ENCODE measurements around the gene LARP6. TPM values are rescaled to one million over a fixed set of nuclear protein-coding genes. Genes with fewer than 3 reads are reported as not detected.

LARP6 gene
- total and polyA plus RNA-seq, 2 donors (not counting 1 experiment from before 2014, with no cell fraction given), result not detected

GRCh38 chr15:70863450-70864218 is 9.7 kb upstream of the LARP6 start:
- 76% methylated on average over 3 of the region's 4 CpGs for WGBS (ENCODE audit: insufficient coverage)
- H3K4me2 ChIP-seq (replicated peaks; ENCODE audit: low read depth, low read length, poor library complexity, severe bottlenecking), result no peak overlapping the region
- no peak overlapping the region for H3K27ac Mint-ChIP-seq
- TF ChIP-seq EZH2 (IDR thresholded peaks at IDR 0.05; ENCODE audit: borderline replicate concordance, insufficient read depth, low read depth, low read length, poor library complexity, severe bottlenecking), result no peak
- TF ChIP-seq, protein P1, sequence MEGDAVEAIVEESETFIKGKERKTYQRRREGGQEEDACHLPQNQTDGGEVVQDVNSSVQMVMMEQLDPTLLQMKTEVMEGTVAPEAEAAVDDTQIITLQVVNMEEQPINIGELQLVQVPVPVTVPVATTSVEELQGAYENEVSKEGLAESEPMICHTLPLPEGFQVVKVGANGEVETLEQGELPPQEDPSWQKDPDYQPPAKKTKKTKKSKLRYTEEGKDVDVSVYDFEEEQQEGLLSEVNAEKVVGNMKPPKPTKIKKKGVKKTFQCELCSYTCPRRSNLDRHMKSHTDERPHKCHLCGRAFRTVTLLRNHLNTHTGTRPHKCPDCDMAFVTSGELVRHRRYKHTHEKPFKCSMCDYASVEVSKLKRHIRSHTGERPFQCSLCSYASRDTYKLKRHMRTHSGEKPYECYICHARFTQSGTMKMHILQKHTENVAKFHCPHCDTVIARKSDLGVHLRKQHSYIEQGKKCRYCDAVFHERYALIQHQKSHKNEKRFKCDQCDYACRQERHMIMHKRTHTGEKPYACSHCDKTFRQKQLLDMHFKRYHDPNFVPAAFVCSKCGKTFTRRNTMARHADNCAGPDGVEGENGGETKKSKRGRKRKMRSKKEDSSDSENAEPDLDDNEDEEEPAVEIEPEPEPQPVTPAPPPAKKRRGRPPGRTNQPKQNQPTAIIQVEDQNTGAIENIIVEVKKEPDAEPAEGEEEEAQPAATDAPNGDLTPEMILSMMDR (IDR thresholded peaks at IDR 0.05), result no peak
- DNase-seq (no peak), ATAC-seq (ENCODE audit: low read depth) (no peak)
- no peak overlapping the region for H2AFZ ChIP-seq (ENCODE audit: insufficient read depth, low read depth, low read length, poor library complexity, severe bottlenecking)
- H3K27ac ChIP-seq (ENCODE audit: low read length in 2 of 2), result no peak overlapping the region
- intact Hi-C loops (cut with micrococcal nuclease), result no loop called here
- no peaks in the 10 kb centered on the region for H3K9me3 ChIP-seq (ENCODE audit: control extremely low read depth in 1 of 3, control insufficient read depth in 2 of 3, insufficient read depth in 1 of 3, low read length in 2 of 3)
- H3K4me3 Mint-ChIP-seq, result no peak overlapping the region
- H3K4me1 Mint-ChIP-seq, result no peaks in the 10 kb centered on the region
- POLR2A ChIA-PET, result no interaction called here
- no peaks in the 10 kb centered on the region for H3K9me3 Mint-ChIP-seq (ENCODE audit: insufficient read depth)
- H4K20me1 ChIP-seq (ENCODE audit: control insufficient read depth, insufficient read depth, low read length, poor library complexity, severe bottlenecking), result no peaks in the 10 kb centered on the region
- no peak overlapping the region for H3K9ac ChIP-seq (ENCODE audit: low read length)
- no peak overlapping the region for H3K4me3 ChIP-seq (ENCODE audit: control extremely low read depth in 1 of 5, extremely low read depth in 1 of 5, insufficient read depth in 1 of 5, low read depth in 2 of 5, low read length in 4 of 5)
- H3K79me2 ChIP-seq (ENCODE audit: control insufficient read depth, insufficient read depth, low read length), result no peaks in the 10 kb centered on the region
- H3K36me3 ChIP-seq (replicated peaks in 1 of 2; ENCODE audit: control extremely low read depth in 1 of 2, control insufficient read depth in 1 of 2, extremely low read depth in 1 of 2, insufficient read depth in 2 of 2, low read length in 1 of 2), result no peaks in the 10 kb centered on the region
- H3K27me3 ChIP-seq (replicated peaks in 1 of 4; ENCODE audit: control extremely low read depth in 1 of 4, control insufficient read depth in 3 of 4, insufficient read depth in 4 of 4, low read length in 3 of 4), result peaks cover 0 to 3% (median 0%) of the 10 kb centered on the region in 4 experiments
- no peaks in the 10 kb centered on the region for H3K4me1 ChIP-seq (ENCODE audit: control insufficient read depth in 2 of 2, insufficient read depth in 2 of 2, low read length in 2 of 2)
- peaks cover 16% of the 10 kb centered on the region for H3K27me3 Mint-ChIP-seq
- CTCF ChIA-PET, result no interaction called here

DNA sequence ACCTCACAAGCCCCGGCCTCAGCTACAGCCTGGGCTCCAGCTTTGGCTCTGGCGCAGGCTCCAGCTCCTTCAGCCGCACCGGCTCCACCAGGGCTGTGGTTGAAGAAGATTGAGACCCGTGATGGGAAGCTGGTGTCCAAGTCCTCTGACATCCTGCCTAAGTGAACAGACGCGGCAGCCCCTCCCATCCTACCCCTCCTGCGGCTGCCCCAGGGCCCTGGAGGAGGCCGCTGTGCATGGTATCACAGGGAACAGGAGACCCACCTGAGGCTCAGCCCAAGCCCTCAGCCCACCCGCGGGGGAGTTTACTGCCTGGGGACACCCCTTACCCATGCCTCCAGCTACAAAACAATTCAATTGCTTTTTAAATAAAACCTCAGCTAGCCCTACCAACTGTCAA is 6.0 kb upstream of the LARP6 start:
- H3K9ac ChIP-seq (ENCODE audit: low read length), result no peak overlapping the region
- no peak overlapping the region for H2AFZ ChIP-seq (ENCODE audit: insufficient read depth, low read depth, low read length, poor library complexity, severe bottlenecking)
- no peak overlapping the region for H3K27ac Mint-ChIP-seq
- H3K4me1 ChIP-seq (ENCODE audit: control insufficient read depth in 2 of 2, insufficient read depth in 2 of 2, low read length in 2 of 2), result no peaks in the 10 kb centered on the region
- no peak overlapping the region for H3K4me3 ChIP-seq (ENCODE audit: control extremely low read depth in 1 of 5, extremely low read depth in 1 of 5, insufficient read depth in 1 of 5, low read depth in 2 of 5, low read length in 4 of 5)
- H4K20me1 ChIP-seq (ENCODE audit: control insufficient read depth, insufficient read depth, low read length, poor library complexity, severe bottlenecking), result no peaks in the 10 kb centered on the region
- H3K27me3 Mint-ChIP-seq, result peaks cover 25% of the 10 kb centered on the region
- H3K36me3 ChIP-seq (replicated peaks in 1 of 2; ENCODE audit: control extremely low read depth in 1 of 2, control insufficient read depth in 1 of 2, extremely low read depth in 1 of 2, insufficient read depth in 2 of 2, low read length in 1 of 2), result no peaks in the 10 kb centered on the region
- no peak overlapping the region for H3K4me2 ChIP-seq (replicated peaks; ENCODE audit: low read depth, low read length, poor library complexity, severe bottlenecking)
- no peaks in the 10 kb centered on the region for H3K9me3 Mint-ChIP-seq (ENCODE audit: insufficient read depth)
- intact Hi-C loops (cut with micrococcal nuclease), result no loop called here
- ATAC-seq (ENCODE audit: low read depth) (no peak), DNase-seq (no peak)
- ChIA-PET POLR2A (no interaction called here), CTCF (no interaction called here)
- H3K27ac ChIP-seq (ENCODE audit: low read length in 2 of 2), result no peak overlapping the region
- peaks cover 0 to 6% (median 0%) of the 10 kb centered on the region in 4 experiments for H3K27me3 ChIP-seq (replicated peaks in 1 of 4; ENCODE audit: control extremely low read depth in 1 of 4, control insufficient read depth in 3 of 4, insufficient read depth in 4 of 4, low read length in 3 of 4)
- no peak for TF ChIP-seq EZH2 (IDR thresholded peaks at IDR 0.05; ENCODE audit: borderline replicate concordance, insufficient read depth, low read depth, low read length, poor library complexity, severe bottlenecking)
- TF ChIP-seq, protein P1 (IDR thresholded peaks at IDR 0.05), result no peak
- H3K9me3 ChIP-seq (ENCODE audit: control extremely low read depth in 1 of 3, control insufficient read depth in 2 of 3, insufficient read depth in 1 of 3, low read length in 2 of 3), result no peaks in the 10 kb centered on the region
- no peaks in the 10 kb centered on the region for H3K79me2 ChIP-seq (ENCODE audit: control insufficient read depth, insufficient read depth, low read length)
- H3K4me1 Mint-ChIP-seq, result no peaks in the 10 kb centered on the region
- 89% methylated on average over 11 of the region's 11 CpGs for WGBS (ENCODE audit: insufficient coverage)
- H3K4me3 Mint-ChIP-seq, result no peak overlapping the region
